ENCODE measurements around the gene SLC29A1. TPM values are rescaled to one million over a fixed set of nuclear protein-coding genes. Genes with fewer than 3 reads are reported as not detected.

The SLC29A1 gene
- total RNA-seq, 1 donor from 2014 or later = 24.1 TPM

DNA sequence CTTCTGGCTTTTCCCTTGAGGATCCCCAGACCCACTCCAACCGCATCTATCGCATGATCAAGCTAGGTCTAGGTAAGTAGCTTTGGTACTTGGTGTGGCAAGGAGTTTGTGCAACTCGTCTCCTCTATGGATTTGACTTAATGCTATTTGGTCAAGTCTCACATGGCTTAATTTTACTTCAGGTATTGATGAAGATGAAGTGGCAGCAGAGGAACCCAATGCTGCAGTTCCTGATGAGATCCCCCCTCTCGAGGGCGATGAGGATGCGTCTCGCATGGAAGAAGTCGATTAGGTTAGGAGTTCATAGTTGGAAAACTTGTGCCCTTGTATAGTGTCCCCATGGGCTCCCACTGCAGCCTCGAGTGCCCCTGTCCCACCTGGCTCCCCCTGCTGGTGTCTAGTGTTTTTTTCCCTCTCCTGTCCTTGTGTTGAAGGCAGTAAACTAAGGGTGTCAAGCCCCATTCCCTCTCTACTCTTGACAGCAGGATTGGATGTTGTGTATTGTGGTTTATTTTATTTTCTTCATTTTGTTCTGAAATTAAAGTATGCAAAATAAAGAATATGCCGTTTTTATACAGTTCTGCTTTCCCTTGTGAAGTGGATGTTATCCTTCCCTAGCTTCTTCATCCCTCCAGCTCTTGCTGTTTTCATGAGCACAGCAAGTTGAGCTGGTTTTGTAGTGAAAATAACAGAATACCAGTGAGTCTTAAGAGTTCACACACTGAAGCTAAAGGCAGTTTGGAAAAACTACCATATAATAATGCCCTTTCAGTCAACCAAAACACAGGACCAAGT, 30.1 kb downstream of the SLC29A1 start:
- H3K4me3 Mint-ChIP-seq (ENCODE audit: low read depth) = no peak overlapping the region
- H3K9me3 Mint-ChIP-seq (ENCODE audit: low read depth) = no peaks in the 10 kb centered on the region
- peaks cover 42% of the 10 kb centered on the region for H3K4me1 Mint-ChIP-seq (ENCODE audit: low read depth)
- H3K27me3 Mint-ChIP-seq = no peaks in the 10 kb centered on the region
- TF ChIP-seq, protein P1, sequence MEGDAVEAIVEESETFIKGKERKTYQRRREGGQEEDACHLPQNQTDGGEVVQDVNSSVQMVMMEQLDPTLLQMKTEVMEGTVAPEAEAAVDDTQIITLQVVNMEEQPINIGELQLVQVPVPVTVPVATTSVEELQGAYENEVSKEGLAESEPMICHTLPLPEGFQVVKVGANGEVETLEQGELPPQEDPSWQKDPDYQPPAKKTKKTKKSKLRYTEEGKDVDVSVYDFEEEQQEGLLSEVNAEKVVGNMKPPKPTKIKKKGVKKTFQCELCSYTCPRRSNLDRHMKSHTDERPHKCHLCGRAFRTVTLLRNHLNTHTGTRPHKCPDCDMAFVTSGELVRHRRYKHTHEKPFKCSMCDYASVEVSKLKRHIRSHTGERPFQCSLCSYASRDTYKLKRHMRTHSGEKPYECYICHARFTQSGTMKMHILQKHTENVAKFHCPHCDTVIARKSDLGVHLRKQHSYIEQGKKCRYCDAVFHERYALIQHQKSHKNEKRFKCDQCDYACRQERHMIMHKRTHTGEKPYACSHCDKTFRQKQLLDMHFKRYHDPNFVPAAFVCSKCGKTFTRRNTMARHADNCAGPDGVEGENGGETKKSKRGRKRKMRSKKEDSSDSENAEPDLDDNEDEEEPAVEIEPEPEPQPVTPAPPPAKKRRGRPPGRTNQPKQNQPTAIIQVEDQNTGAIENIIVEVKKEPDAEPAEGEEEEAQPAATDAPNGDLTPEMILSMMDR (IDR thresholded peaks at IDR 0.05; ENCODE audit: unreplicated experiment) = peak; percentile 57
- peaks cover 48% of the 10 kb centered on the region for H3K36me3 Mint-ChIP-seq (ENCODE audit: insufficient read depth)
- no peak for DNase-seq (ENCODE audit: low spot score, unreplicated experiment)
- H3K27ac Mint-ChIP-seq = peak overlapping the region; percentile 49

DNA sequence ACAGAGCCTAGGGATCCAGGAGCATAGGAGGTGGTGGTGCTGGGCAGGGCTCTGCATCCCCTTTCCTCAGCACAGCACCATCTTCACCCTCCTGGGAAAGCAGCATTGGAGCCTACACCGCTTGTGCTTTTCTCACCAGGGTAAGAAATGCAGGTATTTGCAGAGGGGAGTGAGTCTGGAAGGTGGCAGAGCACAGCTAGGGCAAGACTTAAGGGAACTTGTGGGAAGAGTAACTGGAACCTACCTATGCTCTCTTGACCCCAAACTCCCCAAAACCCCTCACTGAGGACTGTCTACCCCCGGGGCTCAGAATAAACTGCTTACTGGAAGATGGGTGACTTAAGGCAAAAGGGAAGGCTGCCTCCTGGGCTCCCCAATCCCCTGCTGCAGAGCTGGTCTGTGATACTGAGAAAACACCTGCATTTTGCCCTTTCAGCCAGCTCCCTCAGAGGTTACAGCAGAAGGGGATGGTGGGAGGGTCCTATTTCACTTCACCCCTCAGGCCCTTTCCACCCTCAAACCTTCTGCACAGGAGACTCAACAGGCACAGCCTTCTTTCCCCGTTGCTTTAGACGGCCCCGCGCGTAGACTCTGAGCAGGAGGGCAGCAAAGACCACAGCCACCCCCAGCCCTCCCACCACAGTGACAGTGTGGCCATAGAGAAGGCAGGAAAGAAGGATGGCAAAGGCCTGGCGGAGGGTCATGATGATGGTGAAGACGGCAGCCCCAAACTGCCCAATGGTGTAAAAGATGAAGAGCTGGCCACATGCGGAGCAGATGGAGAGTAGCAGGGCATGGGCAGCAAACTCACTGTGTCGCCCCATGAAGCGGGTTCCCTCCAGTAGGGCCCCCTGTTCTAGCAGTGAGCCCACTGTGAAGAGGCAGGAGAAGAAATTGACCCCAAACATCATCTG, 31.1 kb downstream of the SLC29A1 start:
- peaks cover 35% of the 10 kb centered on the region for H3K4me1 Mint-ChIP-seq (ENCODE audit: low read depth)

DNA sequence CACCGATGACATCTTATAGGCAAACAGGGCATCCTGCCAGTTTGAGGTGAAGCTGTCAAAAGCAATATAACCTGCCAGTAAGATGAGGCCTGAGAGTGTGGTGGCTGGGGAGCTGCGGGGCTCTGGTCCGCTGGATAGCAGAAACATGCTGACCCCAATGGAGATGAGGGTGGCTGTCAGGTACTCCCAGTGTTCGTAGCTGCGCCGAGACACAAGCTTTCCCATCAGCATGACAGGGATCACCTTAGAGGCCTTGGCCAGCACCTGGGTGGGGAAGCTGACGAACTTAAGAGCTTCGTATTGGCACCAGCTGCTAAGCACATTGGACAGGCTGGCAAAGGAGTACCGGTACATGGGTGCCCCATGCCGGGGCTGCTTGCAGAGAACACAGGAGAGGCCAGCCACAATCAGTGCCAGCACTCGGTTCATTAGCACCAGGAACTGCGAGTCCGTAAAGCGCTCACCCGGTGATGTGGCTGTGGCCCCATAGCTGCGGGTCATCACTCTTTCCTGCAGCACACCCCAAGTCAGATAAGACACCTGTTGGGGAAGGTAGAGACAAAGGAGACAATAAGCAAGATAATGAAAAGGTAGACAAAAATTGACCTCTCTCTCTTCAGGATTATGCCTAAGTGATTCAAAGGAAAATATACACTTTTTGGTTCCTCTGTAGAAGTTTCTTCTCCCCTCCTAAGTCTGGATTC, 31.9 kb downstream of the SLC29A1 start:
- Mint-ChIP-seq H3K9me3 (ENCODE audit: low read depth) (no peaks in the 10 kb centered on the region), H3K4me1 (ENCODE audit: low read depth) (peaks cover 30% of the 10 kb centered on the region), H3K36me3 (ENCODE audit: insufficient read depth) (peaks cover 35% of the 10 kb centered on the region), H3K27me3 (no peaks in the 10 kb centered on the region), H3K27ac (peak overlapping the region; percentile 73), H3K4me3 (ENCODE audit: low read depth) (peak overlapping the region; percentile 91)
- DNase-seq (ENCODE audit: low spot score, unreplicated experiment) = no peak
- TF ChIP-seq, protein P1 (IDR thresholded peaks at IDR 0.05; ENCODE audit: unreplicated experiment) = no peak

More for the DNA sequence above, 31.1 kb downstream of the SLC29A1 start:
- Mint-ChIP-seq H3K9me3 (ENCODE audit: low read depth) (no peaks in the 10 kb centered on the region), H3K36me3 (ENCODE audit: insufficient read depth) (peaks cover 42% of the 10 kb centered on the region), H3K27me3 (no peaks in the 10 kb centered on the region), H3K27ac (peak overlapping the region; percentile 81), H3K4me3 (ENCODE audit: low read depth) (peak overlapping the region; percentile 54)
- TF ChIP-seq, protein P1 (IDR thresholded peaks at IDR 0.05; ENCODE audit: unreplicated experiment) = no peak
- no peak for DNase-seq (ENCODE audit: low spot score, unreplicated experiment)

DNA sequence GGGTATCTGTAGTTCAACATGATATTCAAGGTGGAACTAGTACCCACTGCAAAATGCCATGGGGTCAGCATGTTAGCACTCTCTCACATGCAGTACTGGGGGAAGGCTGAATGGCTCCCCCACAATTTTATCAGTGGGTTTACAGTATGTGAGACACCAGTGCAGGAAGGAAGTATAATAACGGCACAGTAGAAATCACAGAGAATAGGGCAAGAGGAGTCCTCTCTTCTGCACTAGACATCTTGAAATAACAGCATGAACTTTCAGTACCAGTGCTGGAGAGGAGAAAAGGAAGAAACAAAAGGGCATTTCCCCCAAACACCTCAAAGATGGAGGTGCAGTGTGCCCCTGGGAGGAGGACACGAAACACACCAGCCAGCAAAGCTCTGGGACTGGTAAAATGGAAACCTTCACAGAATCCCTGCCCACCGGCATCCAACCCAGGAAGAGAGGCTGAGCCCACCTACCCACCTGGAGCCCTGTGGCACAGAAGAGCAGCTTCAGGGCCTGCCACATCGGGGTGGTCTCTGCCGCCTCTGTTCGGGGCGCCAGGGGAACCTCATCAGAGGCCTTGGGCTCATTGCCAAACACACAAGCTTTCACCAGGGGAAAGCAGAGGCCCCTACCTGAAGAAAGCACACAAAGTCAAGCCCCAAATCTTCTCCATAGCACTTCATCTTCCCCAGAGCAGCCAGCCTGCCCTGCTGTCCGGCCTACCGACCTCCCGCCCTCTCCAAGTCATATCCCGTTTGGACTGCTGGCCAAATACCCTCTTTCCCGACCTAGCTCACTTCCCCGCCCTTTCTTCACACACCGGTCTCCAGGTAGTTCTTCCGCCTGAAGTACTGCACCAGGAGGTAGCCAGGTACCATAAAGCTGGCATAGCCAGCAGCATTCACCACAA, 32.7 kb downstream of the SLC29A1 start:
- H3K4me1 Mint-ChIP-seq (ENCODE audit: low read depth) = peaks cover 28% of the 10 kb centered on the region
- H3K27me3 Mint-ChIP-seq = no peaks in the 10 kb centered on the region
- H3K27ac Mint-ChIP-seq = peak overlapping the region; percentile 74
- TF ChIP-seq, protein P1 (IDR thresholded peaks at IDR 0.05; ENCODE audit: unreplicated experiment) = no peak
- DNase-seq (ENCODE audit: low spot score, unreplicated experiment) = no peak
- H3K36me3 Mint-ChIP-seq (ENCODE audit: insufficient read depth) = peaks cover 32% of the 10 kb centered on the region
- H3K4me3 Mint-ChIP-seq (ENCODE audit: low read depth) = peak overlapping the region; percentile 91
- H3K9me3 Mint-ChIP-seq (ENCODE audit: low read depth) = no peaks in the 10 kb centered on the region
